Ascending aorta (tissue), 2 donors: ENCODE results near the gene TNNC2. TPM values are rescaled to one million over a fixed set of nuclear protein-coding genes. Genes with fewer than 3 reads are reported as not detected.

ENCODE experiments used
- DNase-seq, 2 donors: peaks; one replicate each; pipeline ENCODE4 v3.0.0-alpha.2; 2019; ENCODE audit warnings: low spot score in 2 of 2
- H3K27ac ChIP-seq, 2 donors: fragments of 200-600 bp; sonication (generic); one replicate each; pipeline ENCODE4 v1.5.1; 2016 to 2017; ENCODE audit warnings: mild to moderate bottlenecking in 1 of 2
- H3K27me3 ChIP-seq: fragments of 200-600 bp; sonication (generic); one replicate; pipeline ENCODE4 v1.5.1; 2017
- H3K36me3 ChIP-seq, 2 donors: fragments of 200-600 bp; sonication (generic); one replicate each; pipeline ENCODE4 v1.5.1; 2016
- H3K4me1 ChIP-seq, 2 donors: fragments of 200-600 bp; sonication (generic); one replicate each; pipeline ENCODE4 v1.5.1; 2016 to 2017; ENCODE audit warnings: mild to moderate bottlenecking in 1 of 2
- H3K4me3 ChIP-seq, 2 donors: fragments of 200-600 bp; sonication (generic); one replicate each; pipeline ENCODE4 v1.5.1; 2016 to 2017; ENCODE audit warnings: mild to moderate bottlenecking in 1 of 2
- H3K9me3 ChIP-seq, 2 donors: fragments of 200-600 bp; sonication (generic); one replicate each; pipeline ENCODE4 v1.5.1; 2016
- intact Hi-C: fragments of 100-400 bp; cut with DNase I; formaldehyde crosslinking; loops from one replicate; pipeline ENCODE4 v1.15.1; 2023
- total RNA-seq: library from RNA; depleted of rRNA; stranded (reverse); fragments of >200 nt; gene quantifications from one replicate; pipeline ENCODE4 v1.1.0, GENCODE V29; 2016
- TF ChIP-seq, protein P1 (sequence below), 3 experiments: fragments of 200-600 bp in 2 of 3; fragments of 450-650 bp in 1 of 3; sonication (generic) in 2 of 3; IDR thresholded peaks; one replicate each; pipeline ENCODE4 v1.5.1; 2016 to 2019; ENCODE audit warnings: antibody characterized with exemption in 3 of 3, mild to moderate bottlenecking in 1 of 3, moderate library complexity in 1 of 3

The TNNC2 gene
- total RNA-seq, 1 donor from 2014 or later: not detected

DNA sequence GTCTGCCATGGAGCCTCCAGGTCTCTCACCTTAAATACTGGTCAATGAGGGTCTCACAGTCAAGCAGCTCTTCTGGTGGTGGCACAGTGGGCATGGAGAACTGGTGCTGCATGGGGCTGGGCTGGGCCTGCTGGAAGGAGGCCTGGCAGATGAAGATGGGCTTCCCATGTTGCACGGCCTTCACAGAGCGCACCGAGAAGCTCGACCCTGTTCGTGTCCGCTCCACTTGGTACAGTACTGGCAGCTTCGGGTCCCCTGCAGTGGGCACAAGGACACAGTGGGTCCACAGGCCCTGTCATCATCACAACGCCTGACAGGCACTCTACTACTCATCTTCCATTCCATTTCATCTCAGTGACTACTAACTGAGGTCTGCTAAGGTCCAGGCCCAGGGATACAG, 21.3 kb upstream of the TNNC2 start:
- no peak for DNase-seq
- peaks cover 33 to 53% of the 10 kb centered on the region in 2 donors for H3K36me3 ChIP-seq

DNA sequence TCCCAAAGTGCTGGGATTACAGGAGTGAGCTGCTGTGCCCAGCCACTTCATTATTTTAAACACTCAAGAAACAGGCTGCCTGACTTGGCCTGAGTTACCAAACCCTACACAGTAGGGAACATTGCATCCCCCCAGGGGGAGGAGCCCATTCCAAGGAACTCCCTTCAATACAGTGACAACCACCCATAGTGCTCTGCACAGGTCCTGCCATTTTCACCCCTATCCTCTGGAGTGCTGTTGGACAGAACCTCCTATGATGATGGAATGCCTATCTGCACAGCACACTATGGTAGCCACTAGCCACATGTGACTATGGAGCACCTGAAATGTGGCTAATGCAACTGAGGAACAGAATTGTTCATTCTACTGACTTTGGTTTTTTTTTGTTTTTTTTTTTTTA, 18.3 kb upstream of the TNNC2 start:
- H3K4me3 ChIP-seq: no peak overlapping the region
- TF ChIP-seq, protein P1, sequence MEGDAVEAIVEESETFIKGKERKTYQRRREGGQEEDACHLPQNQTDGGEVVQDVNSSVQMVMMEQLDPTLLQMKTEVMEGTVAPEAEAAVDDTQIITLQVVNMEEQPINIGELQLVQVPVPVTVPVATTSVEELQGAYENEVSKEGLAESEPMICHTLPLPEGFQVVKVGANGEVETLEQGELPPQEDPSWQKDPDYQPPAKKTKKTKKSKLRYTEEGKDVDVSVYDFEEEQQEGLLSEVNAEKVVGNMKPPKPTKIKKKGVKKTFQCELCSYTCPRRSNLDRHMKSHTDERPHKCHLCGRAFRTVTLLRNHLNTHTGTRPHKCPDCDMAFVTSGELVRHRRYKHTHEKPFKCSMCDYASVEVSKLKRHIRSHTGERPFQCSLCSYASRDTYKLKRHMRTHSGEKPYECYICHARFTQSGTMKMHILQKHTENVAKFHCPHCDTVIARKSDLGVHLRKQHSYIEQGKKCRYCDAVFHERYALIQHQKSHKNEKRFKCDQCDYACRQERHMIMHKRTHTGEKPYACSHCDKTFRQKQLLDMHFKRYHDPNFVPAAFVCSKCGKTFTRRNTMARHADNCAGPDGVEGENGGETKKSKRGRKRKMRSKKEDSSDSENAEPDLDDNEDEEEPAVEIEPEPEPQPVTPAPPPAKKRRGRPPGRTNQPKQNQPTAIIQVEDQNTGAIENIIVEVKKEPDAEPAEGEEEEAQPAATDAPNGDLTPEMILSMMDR (IDR thresholded peaks at IDR 0.05): no peak
- peak overlapping the region in 1 of 2 donors; percentile 19 for H3K27ac ChIP-seq
- H3K36me3 ChIP-seq: peaks cover 46 to 69% of the 10 kb centered on the region in 2 donors
- H3K27me3 ChIP-seq: no peaks in the 10 kb centered on the region
- intact Hi-C loops: no loop called here
- H3K4me1 ChIP-seq: peaks cover 0 to 10% of the 10 kb centered on the region in 2 donors
- DNase-seq: no peak
- H3K9me3 ChIP-seq: no peaks in the 10 kb centered on the region

More for the DNA sequence above, 21.3 kb upstream of the TNNC2 start:
- Histone ChIP-seq H3K27ac (peak overlapping the region in 1 of 2 donors; percentile 19), H3K27me3 (no peaks in the 10 kb centered on the region), H3K4me3 (no peak overlapping the region), H3K4me1 (no peaks in the 10 kb centered on the region), H3K9me3 (no peaks in the 10 kb centered on the region)
- intact Hi-C loops: no loop called here
- TF ChIP-seq, protein P1 (IDR thresholded peaks at IDR 0.05): no peak

DNA sequence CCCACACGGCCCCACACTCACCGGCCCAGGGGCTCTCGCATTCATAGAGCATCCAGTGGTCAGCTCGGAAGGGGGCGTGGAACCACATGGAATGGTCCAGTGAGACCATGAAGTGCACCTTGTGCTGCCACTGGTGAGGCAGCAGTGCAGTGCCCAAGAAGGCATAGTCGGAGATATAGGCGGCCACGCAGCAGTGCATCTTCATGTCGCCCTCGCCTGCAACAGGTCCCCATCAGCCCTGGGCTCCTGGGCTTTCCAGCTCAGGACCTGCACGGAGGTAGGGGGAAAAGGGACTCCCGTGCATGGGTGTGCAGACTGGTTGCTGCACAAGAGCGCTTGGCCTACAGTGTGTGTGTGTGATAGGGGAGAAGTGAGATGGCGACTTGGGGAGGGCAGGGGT, 16.4 kb upstream of the TNNC2 start:
- intact Hi-C loops: no loop called here
- TF ChIP-seq, protein P1 (IDR thresholded peaks at IDR 0.05): no peak
- H3K27me3 ChIP-seq: no peaks in the 10 kb centered on the region
- H3K36me3 ChIP-seq: peaks cover 53 to 70% of the 10 kb centered on the region in 2 donors
- DNase-seq: no peak
- no peak overlapping the region for H3K4me3 ChIP-seq
- H3K4me1 ChIP-seq: peaks cover 0 to 10% of the 10 kb centered on the region in 2 donors
- no peak overlapping the region for H3K27ac ChIP-seq
- H3K9me3 ChIP-seq: no peaks in the 10 kb centered on the region

DNA sequence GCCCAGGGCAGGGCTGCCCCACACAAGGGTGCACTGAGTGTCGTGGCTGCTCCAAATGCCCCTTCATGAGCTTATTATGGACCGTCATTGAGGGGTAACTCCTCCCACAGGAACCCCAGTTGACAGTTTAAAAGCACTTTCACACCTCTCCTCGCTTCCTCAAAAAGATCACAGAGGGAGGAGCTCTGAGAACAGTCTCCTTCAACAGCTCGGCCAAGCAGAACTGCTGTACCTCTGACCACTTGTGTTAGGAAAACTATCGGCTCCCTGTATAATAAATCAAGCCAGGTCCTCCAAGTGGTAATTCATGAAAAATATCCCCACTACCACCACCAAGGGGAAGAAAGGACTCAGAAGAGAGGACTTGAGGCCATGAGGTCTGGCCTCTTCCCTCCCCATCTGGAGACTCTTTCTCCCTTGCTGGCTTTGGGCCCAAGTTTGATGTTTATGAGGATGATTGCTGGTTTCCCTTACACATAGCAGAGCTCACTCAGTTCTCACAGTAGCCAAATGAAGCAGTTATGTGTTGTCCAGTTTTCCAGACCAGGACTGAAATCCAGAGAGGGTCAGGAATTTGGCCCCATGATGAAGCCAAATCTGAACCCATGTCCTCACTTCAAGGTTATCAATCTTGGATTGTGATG, 15.2 kb upstream of the TNNC2 start:
- H3K4me3 ChIP-seq: no peak overlapping the region
- intact Hi-C loops: no loop called here
- H3K36me3 ChIP-seq: peaks cover 50 to 68% of the 10 kb centered on the region in 2 donors
- DNase-seq: no peak
- peaks cover 0 to 10% of the 10 kb centered on the region in 2 donors for H3K4me1 ChIP-seq
- H3K27ac ChIP-seq: peak overlapping the region; percentile 34 to 53
- H3K27me3 ChIP-seq: no peaks in the 10 kb centered on the region
- no peaks in the 10 kb centered on the region for H3K9me3 ChIP-seq
- TF ChIP-seq, protein P1 (IDR thresholded peaks at IDR 0.05): no peak

DNA sequence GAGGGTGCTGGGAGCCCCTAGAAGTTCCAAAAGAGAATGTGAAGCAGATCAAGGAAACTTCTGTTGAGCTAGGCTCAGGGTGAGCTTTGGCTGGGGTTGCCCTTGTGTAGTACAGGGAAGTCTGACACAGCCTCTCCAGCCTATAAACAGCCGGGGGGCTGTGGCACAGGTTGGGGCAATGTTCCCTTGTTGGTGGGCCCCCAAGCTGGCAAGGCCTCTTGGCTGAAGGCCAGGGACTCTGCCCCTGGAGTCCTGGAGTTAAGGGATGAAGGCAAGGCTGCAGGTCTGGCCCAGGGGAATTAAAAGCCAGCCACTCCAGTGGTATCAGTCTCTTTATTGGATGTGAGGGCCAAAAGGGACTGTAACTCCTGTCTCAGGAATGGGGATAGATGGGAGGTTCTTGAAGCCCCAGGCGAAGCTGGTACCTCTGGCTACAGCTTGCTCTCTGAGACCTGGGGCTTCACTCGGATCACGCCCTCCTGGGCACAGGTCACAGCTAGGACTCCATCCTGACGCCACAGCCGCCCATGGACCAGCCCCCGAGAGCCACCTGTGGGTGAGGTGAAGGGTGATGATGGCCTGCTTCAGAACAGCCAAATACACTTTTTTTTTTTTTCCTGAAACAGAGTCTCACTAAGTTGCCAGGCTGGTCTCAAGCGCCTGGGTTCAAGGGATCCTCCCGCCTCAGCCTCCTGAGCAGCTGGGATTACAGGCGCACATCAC, 14.5 kb upstream of the TNNC2 start:
- Histone ChIP-seq H3K4me1 (peaks cover 3 to 13% of the 10 kb centered on the region in 2 donors), H3K36me3 (peaks cover 44 to 61% of the 10 kb centered on the region in 2 donors), H3K27me3 (no peaks in the 10 kb centered on the region), H3K9me3 (no peaks in the 10 kb centered on the region), H3K27ac (peak overlapping the region; percentile 34 to 53), H3K4me3 (no peak overlapping the region)
- intact Hi-C loops: no loop called here
- TF ChIP-seq, protein P1 (IDR thresholded peaks at IDR 0.05): no peak
- DNase-seq: no peak
